Right lobe of liver (tissue), 6 donors: Measurements from ENCODE around the gene METTL25B. TPM values are rescaled to one million over a fixed set of nuclear protein-coding genes. Genes with fewer than 3 reads are reported as not detected.

ENCODE experiments used
- ATAC-seq, 4 donors: fragments of 200-7000 bp; cut with Tn5 transposase; one replicate each; pipeline ENCODE4 v1.9.1; 2020; ENCODE audit warnings: mild to moderate bottlenecking in 4 of 4, moderate library complexity in 4 of 4
- DNase-seq, 3 donors: peaks; one replicate each; pipeline ENCODE4 v3.0.0-alpha.2; 2020
- H3K27ac ChIP-seq, 3 donors: fragments of 200-600 bp; one replicate each; pipeline ENCODE4 v1.8.0; 2022
- H3K27me3 ChIP-seq, 2 donors: fragments of 200-600 bp; one replicate each; pipeline ENCODE4 v1.8.0; 2022
- H3K36me3 ChIP-seq, 4 donors: fragments of 200-600 bp; sonication (generic) in 1 of 4; one replicate each; pipeline versions ENCODE4 v1.5.1 to v1.8.0; 2017 to 2022; ENCODE audit warnings: control low read depth in 1 of 4
- H3K4me1 ChIP-seq, 4 donors: fragments of 200-600 bp; sonication (generic) in 1 of 4; one replicate each; pipeline versions ENCODE4 v1.5.1 to v1.8.0; 2017 to 2022; ENCODE audit warnings: control low read depth in 1 of 4
- H3K4me3 ChIP-seq, 3 donors: fragments of 200-600 bp; one replicate each; pipeline ENCODE4 v1.8.0; 2022
- H3K9me3 ChIP-seq, 4 donors: fragments of 200-600 bp; sonication (generic) in 1 of 4; one replicate each; pipeline versions ENCODE4 v1.5.1 to v1.8.0; 2017 to 2022; ENCODE audit warnings: control low read depth in 1 of 4
- POLR2A ChIP-seq: fragments of 450-650 bp; IDR thresholded peaks from one replicate; pipeline ENCODE4 v1.6.1; 2017; ENCODE audit warnings: antibody characterized with exemption, mild to moderate bottlenecking
- WGBS: methylation state at CpG from one replicate; pipeline ENCODE4 v1.1.6; 2018; ENCODE audit warnings: low coverage, low lambda C conversion rate; ENCODE audit not compliant: insufficient coverage; ENCODE audit errors: missing lambda C conversion rate; 5-methylcytosine and 5-hydroxymethylcytosine counted together
- intact Hi-C, 2 donors: fragments of 100-400 bp; cut with DNase I; formaldehyde crosslinking; loops; one replicate each; pipeline versions ENCODE4 v1.11.2 to v1.14.1; 2022
- total RNA-seq, 6 experiments: library from RNA; depleted of rRNA in 2 of 6; stranded (reverse); fragments of >200 nt in 2 of 6; fragmentation: NEBNext Ultra II Directional in 3 of 6; extraction: Animal tissue kit (Norgen Biotek cat#: 25700) in 3 of 6; gene quantifications; one replicate each; pipeline versions ENCODE4 v1.1.0 to v1.2.4, GENCODE V29; 2016 to 2023
- TF ChIP-seq, protein P1 (sequence below), 4 donors: fragments of 200-600 bp in 3 of 4; fragments of 450-650 bp in 1 of 4; IDR thresholded peaks; one replicate each; pipeline versions ENCODE4 v1.5.1 to v1.8.0; 2016 to 2022; ENCODE audit warnings: antibody characterized with exemption in 4 of 4, mild to moderate bottlenecking in 2 of 4
- donor health status: DM: no; HTN: yes; CAD: no.
- donor health status: DM: no; HTN: no; CAD: no.
- donor health status: DM: no; HTN: no; CAD: no.
- donor health status: DM: no; HTN: yes; CAD: no.
- donor health status: DM: no; HTN: yes; CAD: no.

METTL25B gene
- total RNA-seq, 6 experiments from 2014 or later, result 11.6 to 25.7 (median 20.6) TPM

DNA sequence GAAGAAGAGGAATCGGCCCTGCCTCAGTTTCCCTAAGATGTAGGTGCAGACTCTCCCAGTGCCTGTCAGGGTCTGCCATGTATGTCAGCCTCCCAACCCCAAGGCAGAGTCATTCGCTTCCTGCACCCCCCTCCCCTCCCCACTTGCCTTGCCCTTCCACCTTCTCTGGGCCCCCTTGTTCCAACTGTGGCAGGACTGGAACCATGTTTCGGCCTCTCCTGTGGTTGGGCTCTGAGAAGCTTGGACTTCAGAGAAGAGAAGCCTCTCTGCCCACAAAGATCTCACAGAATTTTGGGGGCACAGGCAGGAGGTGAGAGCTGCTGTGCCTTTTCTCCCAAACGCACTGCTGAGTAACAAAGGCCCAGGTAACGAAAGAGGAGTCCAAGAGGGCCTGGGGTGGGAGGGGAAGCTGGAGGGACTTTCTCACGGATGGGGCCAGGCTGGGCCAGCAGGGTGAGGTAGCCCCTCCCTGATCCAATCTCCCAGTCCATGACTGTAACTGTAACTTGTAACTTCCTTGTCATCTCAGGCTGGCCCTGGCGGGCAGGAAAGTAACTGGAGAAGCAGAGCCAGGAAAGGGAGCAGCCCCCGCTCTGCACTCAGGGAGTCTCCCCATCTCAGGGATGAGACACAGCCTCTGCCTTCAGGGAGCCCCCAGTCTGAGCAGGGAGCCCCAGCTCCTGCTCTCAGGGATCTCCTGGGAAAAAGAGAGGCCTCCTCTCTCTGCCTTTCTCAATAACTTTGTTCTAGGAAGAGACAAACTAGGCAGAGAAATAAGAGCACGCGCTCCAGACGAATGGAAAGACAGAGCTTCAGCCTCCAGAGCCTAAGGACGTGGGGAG, 34.2 kb upstream of the METTL25B start:
- H3K4me1 ChIP-seq, result peaks cover 0 to 7% (median 0%) of the 10 kb centered on the region in 4 donors
- no peak for TF ChIP-seq POLR2A
- TF ChIP-seq, protein P1, sequence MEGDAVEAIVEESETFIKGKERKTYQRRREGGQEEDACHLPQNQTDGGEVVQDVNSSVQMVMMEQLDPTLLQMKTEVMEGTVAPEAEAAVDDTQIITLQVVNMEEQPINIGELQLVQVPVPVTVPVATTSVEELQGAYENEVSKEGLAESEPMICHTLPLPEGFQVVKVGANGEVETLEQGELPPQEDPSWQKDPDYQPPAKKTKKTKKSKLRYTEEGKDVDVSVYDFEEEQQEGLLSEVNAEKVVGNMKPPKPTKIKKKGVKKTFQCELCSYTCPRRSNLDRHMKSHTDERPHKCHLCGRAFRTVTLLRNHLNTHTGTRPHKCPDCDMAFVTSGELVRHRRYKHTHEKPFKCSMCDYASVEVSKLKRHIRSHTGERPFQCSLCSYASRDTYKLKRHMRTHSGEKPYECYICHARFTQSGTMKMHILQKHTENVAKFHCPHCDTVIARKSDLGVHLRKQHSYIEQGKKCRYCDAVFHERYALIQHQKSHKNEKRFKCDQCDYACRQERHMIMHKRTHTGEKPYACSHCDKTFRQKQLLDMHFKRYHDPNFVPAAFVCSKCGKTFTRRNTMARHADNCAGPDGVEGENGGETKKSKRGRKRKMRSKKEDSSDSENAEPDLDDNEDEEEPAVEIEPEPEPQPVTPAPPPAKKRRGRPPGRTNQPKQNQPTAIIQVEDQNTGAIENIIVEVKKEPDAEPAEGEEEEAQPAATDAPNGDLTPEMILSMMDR (IDR thresholded peaks at IDR 0.05), result no peak
- peaks cover 0 to 5% of the 10 kb centered on the region in 2 donors for H3K27me3 ChIP-seq
- intact Hi-C loops, result no loop called here
- H3K36me3 ChIP-seq, result no peaks in the 10 kb centered on the region
- no peak overlapping the region for H3K27ac ChIP-seq
- H3K9me3 ChIP-seq, result no peaks in the 10 kb centered on the region
- WGBS, result 55% methylated on average over 9 of the region's 12 CpGs
- H3K4me3 ChIP-seq, result no peak overlapping the region
- ATAC-seq, result no peak
- no peak for DNase-seq

DNA sequence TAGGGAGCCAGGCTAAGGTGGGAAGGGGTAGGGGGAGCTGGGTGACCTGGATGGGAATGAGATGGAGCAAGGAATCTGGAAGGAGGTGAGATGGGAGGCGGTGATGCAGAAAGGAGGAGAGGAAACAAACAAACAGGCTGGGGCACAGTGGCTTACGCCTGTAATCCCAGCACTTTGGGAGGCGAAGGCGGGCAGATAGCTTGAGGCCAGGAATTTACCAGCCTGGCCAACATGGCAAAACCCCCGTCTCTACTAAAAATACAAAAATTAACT, 33.6 kb upstream of the METTL25B start:
- WGBS, result 92% methylated on average over 2 of the region's 5 CpGs
- Histone ChIP-seq H3K4me1 (peaks cover 0 to 2% (median 0%) of the 10 kb centered on the region in 4 donors), H3K9me3 (no peaks in the 10 kb centered on the region), H3K36me3 (no peaks in the 10 kb centered on the region), H3K27ac (no peak overlapping the region), H3K4me3 (no peak overlapping the region), H3K27me3 (peaks cover 0 to 5% of the 10 kb centered on the region in 2 donors)
- TF ChIP-seq POLR2A, result no peak
- TF ChIP-seq, protein P1 (IDR thresholded peaks at IDR 0.05), result no peak
- intact Hi-C loops, result no loop called here
- ATAC-seq, result no peak
- no peak for DNase-seq

DNA sequence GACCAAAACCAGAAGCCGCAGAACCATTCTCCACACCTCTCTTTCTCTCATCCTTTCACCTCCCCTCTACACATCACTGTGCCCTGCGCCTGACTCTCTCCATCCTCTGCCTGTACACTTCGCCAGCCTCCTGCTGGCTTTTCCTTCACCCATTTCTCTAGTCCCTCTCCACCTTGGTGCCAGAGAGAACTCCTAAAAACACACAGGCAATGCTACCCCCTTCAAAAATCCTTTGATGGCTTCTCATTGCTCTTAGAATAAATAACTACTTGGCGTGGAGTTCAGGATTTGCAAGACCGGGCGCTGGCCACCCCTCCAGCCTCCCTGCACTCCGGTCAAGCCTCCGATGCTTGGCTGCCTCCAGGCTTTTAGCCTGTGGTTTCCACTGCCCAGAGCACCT, 31.5 kb upstream of the METTL25B start:
- TF ChIP-seq, protein P1 (IDR thresholded peaks at IDR 0.05), result no peak
- TF ChIP-seq POLR2A, result no peak
- ATAC-seq (no peak), DNase-seq (no peak)
- 70% methylated on average over 7 of the region's 8 CpGs for WGBS
- Histone ChIP-seq H3K36me3 (no peaks in the 10 kb centered on the region), H3K27me3 (no peaks in the 10 kb centered on the region), H3K4me1 (no peaks in the 10 kb centered on the region), H3K4me3 (no peak overlapping the region), H3K27ac (no peak overlapping the region), H3K9me3 (no peaks in the 10 kb centered on the region)
- intact Hi-C loops, result no loop called here

DNA sequence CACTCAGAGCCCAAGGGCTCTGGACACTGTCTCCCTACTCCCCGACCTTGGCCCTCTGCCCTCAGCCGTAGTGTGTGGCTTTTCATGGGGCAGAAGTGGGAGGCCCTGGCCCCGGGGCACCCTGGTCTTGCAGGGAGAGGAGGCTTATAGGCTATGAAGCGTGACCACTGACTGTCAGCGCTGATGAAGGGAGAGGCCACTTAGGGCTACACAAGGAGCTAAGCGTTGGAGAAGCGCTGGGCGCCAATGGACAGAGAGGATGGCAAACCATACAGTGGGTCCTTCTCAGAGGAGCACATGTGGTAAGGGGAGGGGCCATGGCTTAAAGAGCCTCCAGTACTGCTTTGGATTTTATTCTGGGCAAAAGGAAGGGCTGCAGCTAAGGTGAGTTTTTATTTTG, 30.8 kb upstream of the METTL25B start:
- H3K27me3 ChIP-seq, result no peaks in the 10 kb centered on the region
- no peak overlapping the region for H3K27ac ChIP-seq
- H3K9me3 ChIP-seq, result no peaks in the 10 kb centered on the region
- no peak overlapping the region for H3K4me3 ChIP-seq
- TF ChIP-seq, protein P1 (IDR thresholded peaks at IDR 0.05), result no peak
- TF ChIP-seq POLR2A, result no peak
- intact Hi-C loops, result no loop called here
- no peaks in the 10 kb centered on the region for H3K4me1 ChIP-seq
- no peaks in the 10 kb centered on the region for H3K36me3 ChIP-seq
- ATAC-seq (no peak), DNase-seq (no peak)
- 23% methylated on average over 3 of the region's 8 CpGs for WGBS
